Measurements from ENCODE around the gene HIVEP3. TPM values are rescaled to one million over a fixed set of nuclear protein-coding genes. Genes with fewer than 3 reads are reported as not detected.

HIVEP3 gene
- total RNA-seq, 1 experiment from 2014 or later = 0.55 TPM

DNA sequence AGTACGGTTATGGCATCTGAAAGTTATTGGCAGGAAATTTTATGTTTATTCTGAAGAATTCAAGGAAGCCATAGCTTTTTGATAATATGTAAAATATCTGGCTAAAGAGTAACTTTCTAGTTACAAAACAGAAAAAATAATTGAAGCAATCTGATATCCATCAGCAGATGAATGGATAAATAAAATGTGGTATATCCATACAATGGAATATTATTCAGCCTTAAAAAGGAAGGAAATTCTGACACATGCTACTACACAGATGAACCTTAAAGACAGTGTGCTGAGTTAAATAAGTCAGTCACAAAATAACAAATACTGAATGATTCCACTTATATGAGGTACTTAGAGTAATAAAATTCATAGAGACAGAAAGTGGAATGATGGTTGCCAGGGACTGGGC lies 25.0 kb upstream of the HIVEP3 start (continued):
- TF ChIP-seq, protein P1, sequence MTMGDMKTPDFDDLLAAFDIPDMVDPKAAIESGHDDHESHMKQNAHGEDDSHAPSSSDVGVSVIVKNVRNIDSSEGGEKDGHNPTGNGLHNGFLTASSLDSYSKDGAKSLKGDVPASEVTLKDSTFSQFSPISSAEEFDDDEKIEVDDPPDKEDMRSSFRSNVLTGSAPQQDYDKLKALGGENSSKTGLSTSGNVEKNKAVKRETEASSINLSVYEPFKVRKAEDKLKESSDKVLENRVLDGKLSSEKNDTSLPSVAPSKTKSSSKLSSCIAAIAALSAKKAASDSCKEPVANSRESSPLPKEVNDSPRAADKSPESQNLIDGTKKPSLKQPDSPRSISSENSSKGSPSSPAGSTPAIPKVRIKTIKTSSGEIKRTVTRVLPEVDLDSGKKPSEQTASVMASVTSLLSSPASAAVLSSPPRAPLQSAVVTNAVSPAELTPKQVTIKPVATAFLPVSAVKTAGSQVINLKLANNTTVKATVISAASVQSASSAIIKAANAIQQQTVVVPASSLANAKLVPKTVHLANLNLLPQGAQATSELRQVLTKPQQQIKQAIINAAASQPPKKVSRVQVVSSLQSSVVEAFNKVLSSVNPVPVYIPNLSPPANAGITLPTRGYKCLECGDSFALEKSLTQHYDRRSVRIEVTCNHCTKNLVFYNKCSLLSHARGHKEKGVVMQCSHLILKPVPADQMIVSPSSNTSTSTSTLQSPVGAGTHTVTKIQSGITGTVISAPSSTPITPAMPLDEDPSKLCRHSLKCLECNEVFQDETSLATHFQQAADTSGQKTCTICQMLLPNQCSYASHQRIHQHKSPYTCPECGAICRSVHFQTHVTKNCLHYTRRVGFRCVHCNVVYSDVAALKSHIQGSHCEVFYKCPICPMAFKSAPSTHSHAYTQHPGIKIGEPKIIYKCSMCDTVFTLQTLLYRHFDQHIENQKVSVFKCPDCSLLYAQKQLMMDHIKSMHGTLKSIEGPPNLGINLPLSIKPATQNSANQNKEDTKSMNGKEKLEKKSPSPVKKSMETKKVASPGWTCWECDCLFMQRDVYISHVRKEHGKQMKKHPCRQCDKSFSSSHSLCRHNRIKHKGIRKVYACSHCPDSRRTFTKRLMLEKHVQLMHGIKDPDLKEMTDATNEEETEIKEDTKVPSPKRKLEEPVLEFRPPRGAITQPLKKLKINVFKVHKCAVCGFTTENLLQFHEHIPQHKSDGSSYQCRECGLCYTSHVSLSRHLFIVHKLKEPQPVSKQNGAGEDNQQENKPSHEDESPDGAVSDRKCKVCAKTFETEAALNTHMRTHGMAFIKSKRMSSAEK (CRISPR knock-in tag; IDR thresholded peaks at IDR 0.05; ENCODE audit: borderline replicate concordance) = no peak
- TF ChIP-seq FOXJ3 (CRISPR knock-in tag; IDR thresholded peaks at IDR 0.05; ENCODE audit: borderline replicate concordance) = no peak
- TF ChIP-seq, protein P2, sequence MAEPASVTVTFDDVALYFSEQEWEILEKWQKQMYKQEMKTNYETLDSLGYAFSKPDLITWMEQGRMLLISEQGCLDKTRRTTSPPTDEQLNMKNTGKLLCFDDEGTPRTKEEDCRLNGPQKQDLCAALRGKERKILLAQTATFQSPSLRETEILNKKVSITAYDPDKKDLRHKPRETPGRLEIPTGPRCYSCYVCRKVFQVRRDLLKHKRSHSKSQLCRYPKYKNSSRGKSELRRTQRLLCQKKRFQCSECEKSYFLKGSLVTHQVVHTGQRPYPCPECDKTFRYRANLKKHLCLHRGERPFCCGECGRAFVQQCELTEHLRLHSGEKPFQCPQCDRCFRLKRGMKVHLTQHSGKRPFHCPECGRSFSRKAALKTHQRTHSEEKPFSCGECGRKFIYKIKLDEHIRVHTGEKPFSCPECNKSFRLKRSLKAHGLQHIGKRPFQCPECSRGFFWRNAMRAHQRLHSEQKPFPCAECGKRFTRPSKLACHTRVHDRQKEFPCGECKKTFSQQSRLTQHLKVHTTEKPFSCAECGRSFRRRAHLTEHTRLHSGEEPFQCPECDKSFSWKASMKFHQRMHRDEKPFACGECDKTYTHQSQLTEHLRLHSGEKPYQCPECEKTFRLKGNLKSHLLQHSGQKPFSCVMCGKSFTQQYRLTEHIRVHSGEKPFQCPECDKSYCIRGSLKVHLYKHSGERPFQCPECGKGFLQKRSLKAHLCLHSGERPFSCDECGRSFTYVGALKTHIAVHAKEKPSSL (CRISPR knock-in tag; conservative IDR thresholded peaks at IDR 0.05) = no peak
- no peak for TF ChIP-seq NFATC4 (CRISPR knock-in tag; IDR thresholded peaks at IDR 0.05)
- TF ChIP-seq, protein P3, sequence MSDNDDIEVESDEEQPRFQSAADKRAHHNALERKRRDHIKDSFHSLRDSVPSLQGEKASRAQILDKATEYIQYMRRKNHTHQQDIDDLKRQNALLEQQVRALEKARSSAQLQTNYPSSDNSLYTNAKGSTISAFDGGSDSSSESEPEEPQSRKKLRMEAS (CRISPR knock-in tag; IDR thresholded peaks at IDR 0.05) = no peak
- TF ChIP-seq, protein P4, sequence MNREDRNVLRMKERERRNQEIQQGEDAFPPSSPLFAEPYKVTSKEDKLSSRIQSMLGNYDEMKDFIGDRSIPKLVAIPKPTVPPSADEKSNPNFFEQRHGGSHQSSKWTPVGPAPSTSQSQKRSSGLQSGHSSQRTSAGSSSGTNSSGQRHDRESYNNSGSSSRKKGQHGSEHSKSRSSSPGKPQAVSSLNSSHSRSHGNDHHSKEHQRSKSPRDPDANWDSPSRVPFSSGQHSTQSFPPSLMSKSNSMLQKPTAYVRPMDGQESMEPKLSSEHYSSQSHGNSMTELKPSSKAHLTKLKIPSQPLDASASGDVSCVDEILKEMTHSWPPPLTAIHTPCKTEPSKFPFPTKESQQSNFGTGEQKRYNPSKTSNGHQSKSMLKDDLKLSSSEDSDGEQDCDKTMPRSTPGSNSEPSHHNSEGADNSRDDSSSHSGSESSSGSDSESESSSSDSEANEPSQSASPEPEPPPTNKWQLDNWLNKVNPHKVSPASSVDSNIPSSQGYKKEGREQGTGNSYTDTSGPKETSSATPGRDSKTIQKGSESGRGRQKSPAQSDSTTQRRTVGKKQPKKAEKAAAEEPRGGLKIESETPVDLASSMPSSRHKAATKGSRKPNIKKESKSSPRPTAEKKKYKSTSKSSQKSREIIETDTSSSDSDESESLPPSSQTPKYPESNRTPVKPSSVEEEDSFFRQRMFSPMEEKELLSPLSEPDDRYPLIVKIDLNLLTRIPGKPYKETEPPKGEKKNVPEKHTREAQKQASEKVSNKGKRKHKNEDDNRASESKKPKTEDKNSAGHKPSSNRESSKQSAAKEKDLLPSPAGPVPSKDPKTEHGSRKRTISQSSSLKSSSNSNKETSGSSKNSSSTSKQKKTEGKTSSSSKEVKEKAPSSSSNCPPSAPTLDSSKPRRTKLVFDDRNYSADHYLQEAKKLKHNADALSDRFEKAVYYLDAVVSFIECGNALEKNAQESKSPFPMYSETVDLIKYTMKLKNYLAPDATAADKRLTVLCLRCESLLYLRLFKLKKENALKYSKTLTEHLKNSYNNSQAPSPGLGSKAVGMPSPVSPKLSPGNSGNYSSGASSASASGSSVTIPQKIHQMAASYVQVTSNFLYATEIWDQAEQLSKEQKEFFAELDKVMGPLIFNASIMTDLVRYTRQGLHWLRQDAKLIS (CRISPR knock-in tag; IDR thresholded peaks at IDR 0.05; ENCODE audit: borderline replicate concordance) = no peak

DNA sequence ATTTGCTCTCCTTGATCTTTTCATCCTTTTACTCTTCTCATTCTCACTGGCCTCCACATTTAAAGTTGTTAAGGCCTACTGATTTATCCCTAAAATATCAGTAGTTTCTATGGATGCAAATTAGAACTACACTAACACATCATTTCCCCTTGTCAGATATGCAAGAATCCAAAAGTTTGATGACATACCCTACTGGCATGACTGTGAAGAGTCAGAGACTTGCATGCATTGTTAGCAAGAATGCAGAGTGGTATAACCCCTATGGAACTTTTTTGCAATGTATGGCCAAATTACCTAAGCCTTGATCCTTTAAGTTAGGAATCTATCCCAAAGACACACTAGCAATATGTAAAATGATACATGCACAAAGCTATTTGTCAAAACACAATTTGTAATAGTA lies 23.6 kb upstream of the HIVEP3 start:
- TF ChIP-seq GTF2I (CRISPR knock-in tag; conservative IDR thresholded peaks at IDR 0.05) (no peak), ELF4 (CRISPR knock-in tag; IDR thresholded peaks at IDR 0.05; ENCODE audit: low read depth) (no peak), JUN (CRISPR knock-in tag; IDR thresholded peaks at IDR 0.05) (no peak), KAT7 (CRISPR knock-in tag; IDR thresholded peaks at IDR 0.05; ENCODE audit: borderline replicate concordance) (no peak), OVOL2 (CRISPR knock-in tag; IDR thresholded peaks at IDR 0.05; ENCODE audit: borderline replicate concordance) (no peak), ZNF423 (CRISPR knock-in tag; IDR thresholded peaks at IDR 0.05) (no peak), ZNF416 (CRISPR knock-in tag; IDR thresholded peaks at IDR 0.05) (no peak)
- TF ChIP-seq, protein P5, sequence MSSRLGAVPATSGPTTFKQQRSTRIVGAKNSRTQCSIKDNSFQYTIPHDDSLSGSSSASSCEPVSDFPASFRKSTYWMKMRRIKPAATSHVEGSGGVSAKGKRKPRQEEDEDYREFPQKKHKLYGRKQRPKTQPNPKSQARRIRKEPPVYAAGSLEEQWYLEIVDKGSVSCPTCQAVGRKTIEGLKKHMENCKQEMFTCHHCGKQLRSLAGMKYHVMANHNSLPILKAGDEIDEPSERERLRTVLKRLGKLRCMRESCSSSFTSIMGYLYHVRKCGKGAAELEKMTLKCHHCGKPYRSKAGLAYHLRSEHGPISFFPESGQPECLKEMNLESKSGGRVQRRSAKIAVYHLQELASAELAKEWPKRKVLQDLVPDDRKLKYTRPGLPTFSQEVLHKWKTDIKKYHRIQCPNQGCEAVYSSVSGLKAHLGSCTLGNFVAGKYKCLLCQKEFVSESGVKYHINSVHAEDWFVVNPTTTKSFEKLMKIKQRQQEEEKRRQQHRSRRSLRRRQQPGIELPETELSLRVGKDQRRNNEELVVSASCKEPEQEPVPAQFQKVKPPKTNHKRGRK (CRISPR knock-in tag; IDR thresholded peaks at IDR 0.05; ENCODE audit: borderline replicate concordance) = no peak
- TF ChIP-seq, protein P6, sequence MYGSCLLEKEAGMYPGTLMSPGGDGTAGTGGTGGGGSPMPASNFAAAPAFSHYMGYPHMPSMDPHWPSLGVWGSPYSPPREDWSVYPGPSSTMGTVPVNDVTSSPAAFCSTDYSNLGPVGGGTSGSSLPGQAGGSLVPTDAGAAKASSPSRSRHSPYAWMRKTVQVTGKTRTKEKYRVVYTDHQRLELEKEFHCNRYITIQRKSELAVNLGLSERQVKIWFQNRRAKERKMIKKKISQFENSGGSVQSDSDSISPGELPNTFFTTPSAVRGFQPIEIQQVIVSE (CRISPR knock-in tag; IDR thresholded peaks at IDR 0.05; ENCODE audit: borderline replicate concordance) = no peak
- TF ChIP-seq, protein P7, sequence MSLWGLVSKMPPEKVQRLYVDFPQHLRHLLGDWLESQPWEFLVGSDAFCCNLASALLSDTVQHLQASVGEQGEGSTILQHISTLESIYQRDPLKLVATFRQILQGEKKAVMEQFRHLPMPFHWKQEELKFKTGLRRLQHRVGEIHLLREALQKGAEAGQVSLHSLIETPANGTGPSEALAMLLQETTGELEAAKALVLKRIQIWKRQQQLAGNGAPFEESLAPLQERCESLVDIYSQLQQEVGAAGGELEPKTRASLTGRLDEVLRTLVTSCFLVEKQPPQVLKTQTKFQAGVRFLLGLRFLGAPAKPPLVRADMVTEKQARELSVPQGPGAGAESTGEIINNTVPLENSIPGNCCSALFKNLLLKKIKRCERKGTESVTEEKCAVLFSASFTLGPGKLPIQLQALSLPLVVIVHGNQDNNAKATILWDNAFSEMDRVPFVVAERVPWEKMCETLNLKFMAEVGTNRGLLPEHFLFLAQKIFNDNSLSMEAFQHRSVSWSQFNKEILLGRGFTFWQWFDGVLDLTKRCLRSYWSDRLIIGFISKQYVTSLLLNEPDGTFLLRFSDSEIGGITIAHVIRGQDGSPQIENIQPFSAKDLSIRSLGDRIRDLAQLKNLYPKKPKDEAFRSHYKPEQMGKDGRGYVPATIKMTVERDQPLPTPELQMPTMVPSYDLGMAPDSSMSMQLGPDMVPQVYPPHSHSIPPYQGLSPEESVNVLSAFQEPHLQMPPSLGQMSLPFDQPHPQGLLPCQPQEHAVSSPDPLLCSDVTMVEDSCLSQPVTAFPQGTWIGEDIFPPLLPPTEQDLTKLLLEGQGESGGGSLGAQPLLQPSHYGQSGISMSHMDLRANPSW (CRISPR knock-in tag; conservative IDR thresholded peaks at IDR 0.05; ENCODE audit: low read depth) = no peak
- no peak overlapping the region for H3K4me3 Mint-ChIP-seq
- DNase-seq (ENCODE audit: low spot score) = no peak
- peaks cover 23% of the 10 kb centered on the region for H3K9me3 Mint-ChIP-seq
- ChIA-PET CTCF (no interaction called here), POLR2A (no interaction called here)
- no peaks in the 10 kb centered on the region for H3K4me1 Mint-ChIP-seq
- no peak for ATAC-seq
- H3K36me3 Mint-ChIP-seq = peaks cover 6% of the 10 kb centered on the region
- H3K27me3 Mint-ChIP-seq (ENCODE audit: low read depth) = peaks cover 8% of the 10 kb centered on the region; the same call in 1 of the 2 replicates
- no peak overlapping the region for H3K27ac Mint-ChIP-seq

Data from WTC11 (cell line).